Stimulated activated CD4-positive, alpha-beta T cell treated with anti-CD3 and anti-CD28 coated beads, Interleukin-15, amount 100 ng/mL, for 48 hours (primary cell): ENCODE data around the gene HACD1.
A peak's percentile ranks its signal among the peaks of the same experiment; 100 is the strongest.

Experiments used
- DNase-seq, 2 donors: peaks; one replicate each; pipeline ENCODE4 v3.0.0-alpha.2; 2020; ENCODE audit warnings: low read depth in 2 of 2

HACD1 gene, protein sequence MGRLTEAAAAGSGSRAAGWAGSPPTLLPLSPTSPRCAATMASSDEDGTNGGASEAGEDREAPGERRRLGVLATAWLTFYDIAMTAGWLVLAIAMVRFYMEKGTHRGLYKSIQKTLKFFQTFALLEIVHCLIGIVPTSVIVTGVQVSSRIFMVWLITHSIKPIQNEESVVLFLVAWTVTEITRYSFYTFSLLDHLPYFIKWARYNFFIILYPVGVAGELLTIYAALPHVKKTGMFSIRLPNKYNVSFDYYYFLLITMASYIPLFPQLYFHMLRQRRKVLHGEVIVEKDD

DNA sequence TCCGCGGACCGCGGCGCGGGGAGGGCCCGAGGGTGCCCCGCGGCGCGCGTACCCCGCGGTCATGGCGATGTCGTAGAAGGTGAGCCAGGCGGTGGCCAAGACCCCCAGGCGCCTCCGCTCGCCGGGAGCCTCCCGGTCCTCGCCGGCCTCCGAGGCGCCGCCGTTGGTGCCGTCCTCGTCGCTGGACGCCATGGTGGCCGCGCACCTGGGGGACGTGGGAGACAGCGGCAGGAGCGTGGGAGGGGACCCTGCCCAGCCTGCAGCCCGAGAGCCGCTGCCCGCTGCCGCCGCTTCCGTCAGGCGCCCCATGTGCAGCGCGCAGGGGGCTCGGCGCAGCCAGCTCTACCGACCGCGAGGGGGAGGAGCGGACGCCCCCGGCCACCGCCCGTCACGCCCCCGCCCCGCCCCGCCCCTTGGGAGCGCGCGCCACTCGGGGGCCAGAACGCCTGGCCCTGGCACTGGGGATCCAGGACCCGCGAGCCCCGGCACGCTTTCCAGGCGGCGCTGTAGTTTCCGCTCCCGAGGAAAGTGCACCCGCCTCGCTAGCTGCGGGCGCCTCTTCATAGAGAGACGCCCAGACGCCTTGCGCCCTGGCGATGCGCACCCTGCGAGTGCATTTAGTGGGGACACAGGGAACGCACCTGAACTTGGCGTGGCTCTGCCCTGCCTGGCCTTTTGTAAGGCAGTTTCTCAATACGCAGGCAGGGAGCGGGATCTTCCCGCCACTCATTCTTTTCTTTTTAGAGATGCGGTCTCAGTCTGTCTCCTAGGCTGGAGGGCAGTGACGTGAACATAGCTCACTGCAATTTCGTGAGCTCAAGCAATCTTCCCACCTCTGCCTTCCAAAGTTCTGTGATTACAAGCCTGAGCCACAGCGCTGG is at the start of gene HACD1:
HACD1 (minus strand) TSS at position 344 of the 881 bp plus-strand sequence; CDS start at position 309, 35 bp downstream.
- peak in 1 of 2 donors; percentile 37 for DNase-seq

DNA sequence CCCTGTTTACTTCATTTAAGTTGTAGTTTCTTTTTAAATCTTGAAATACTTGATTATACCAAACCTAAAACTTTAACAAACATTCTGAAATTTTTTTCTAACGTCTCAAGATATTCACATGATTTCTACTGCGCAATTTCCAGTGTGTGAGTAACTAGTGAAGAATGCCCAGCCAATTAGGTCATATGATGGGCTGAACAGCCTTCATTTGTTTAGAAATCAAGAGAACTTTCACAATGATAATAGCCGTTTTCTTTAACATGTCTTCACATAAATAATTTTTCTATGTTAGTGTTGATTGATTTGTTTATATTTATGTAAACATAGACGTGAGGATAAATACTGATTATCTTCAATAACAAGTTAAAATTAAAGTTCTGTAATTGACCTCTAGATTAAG is 48.6 kb upstream of the HACD1 start:
- DNase-seq, result no peak

DNA sequence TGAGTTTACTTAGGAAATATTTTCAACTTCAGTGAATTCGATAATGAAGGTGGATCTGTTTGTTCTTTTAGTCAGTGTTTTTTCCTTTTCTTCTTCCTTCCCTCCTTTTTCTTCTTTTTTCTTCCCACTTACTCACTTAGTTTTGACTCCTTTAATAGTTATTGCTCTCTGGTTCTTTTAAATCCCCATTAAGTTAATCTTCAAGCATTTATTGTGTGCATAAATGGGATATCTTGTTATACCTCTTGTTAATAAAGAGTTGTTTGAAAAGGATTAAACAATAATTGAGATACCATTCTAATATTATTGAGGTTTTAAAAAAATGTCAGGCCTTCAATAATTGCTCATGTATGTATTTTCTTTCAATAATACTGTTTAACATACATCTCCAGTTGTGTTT is 46.3 kb upstream of the HACD1 start:
- no peak for DNase-seq

DNA sequence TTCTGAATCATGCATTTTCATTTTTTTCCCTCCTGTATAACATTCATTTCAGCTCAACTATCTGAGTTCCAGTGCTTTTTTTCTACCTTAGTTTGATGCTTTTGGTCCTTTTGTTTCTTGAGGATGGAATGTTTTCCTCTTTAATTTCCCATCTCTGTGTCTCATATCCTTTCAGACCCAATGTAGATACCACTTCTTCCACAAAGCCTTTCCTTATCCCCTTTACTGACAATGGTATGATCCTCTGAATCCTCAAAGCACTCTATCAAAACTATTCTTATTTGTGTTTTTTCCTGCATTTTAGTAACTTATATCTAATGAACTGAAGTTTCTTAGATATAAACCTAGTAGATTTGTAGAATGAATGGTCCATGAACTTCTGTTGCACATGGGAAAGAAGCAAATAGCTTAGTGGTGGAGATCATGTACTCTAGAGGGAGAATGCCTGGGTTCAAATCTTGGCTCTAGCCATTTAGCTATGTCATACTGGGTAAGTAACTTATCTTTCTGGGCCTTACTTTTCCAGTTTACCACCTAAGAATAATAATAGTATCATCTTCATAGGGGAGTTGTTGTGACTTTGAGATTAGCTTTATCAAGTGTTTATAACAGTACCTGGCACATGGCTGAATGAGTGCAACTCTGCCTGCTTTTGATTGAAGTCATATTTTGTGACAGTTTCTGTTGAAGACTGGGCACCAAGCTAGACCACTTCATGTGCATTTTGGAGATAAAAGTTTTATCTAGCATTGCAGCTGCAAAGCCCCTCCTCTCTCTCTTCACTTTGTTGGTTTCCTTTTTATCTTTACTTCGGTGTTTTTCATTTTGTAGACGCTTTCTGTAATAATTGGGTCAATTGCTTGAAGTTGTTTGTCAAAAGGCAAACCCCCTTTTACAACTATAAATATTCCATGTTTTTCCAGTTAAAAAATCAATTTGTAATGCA is 45.3 kb upstream of the HACD1 start:
- DNase-seq, result no peak

DNA sequence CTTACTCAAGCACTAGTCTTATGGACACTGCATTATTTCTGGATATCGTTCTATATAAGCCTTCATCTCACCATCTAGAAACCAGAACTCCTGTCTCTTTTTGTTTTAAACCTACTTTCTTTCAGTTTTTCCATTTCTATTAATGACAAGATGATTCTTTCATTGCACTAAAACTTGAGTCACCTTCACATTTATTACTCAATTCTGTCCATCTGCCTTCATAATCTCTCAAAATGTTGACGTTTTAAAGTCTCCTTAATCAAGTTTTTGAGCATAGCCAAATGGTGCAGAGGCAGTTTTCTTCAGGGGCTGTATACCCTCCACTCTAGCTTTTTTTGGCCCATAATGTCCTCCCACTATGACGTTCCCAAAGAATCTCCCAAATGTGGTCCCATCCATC is 44.3 kb upstream of the HACD1 start:
- DNase-seq, result no peak

DNA sequence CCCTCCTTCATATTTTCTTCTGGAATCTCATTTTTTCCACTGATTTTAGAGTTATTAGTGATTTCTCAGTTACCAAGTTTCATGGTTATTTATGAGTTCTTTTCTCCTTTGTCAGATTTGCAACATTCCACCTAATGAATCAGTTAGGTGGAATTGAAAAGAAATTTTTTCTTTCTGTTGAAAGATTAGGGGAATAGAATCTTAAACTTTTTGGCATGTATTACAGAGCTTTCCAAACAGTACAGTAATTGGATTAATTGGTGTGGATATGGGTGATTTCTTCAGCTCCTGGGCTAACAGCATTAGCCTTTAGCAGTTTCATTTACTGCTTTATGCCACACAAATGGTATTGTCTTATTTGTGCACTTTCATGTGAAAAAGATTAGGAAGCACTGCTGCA is 43.7 kb upstream of the HACD1 start:
- no peak for DNase-seq

DNA sequence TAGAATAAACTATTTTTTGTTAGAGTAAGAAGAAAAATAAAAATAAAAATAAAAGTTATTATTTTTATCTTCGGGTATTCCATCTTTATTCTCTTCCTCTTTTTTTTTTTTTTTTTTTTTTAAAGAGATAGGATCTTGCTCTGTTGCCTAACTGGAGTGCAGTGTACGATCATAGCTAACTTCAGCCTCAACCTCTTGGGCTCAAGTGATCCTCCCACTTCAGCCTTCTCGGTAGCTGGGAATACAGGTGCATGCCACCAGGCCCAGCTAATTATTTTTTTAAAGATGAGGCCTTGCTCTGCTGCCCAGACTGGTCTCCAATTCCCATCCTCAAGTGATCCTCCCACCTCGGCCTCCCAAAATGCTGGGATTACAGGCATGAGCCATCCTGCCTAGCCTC is 42.2 kb upstream of the HACD1 start:
- no peak for DNase-seq

DNA sequence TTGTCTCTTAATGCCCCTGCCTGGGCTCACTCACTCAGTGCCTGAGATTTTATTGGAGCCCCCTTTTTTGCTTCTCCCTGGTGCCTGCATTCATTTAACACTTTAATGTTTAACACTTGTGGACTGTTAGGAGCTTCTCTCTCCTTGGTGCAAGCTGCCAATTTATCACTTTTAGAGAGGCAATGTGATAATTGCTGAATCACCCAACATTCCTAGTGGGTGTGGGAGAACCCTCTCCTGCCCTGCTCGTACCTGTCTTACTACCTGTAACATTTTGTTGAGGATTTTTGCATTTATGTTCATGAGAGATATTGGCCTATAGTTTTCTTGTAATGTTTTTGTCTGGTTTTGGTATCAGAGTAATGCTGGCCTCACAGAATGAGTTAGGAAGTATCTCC is 39.9 kb upstream of the HACD1 start:
- no peak for DNase-seq

DNA sequence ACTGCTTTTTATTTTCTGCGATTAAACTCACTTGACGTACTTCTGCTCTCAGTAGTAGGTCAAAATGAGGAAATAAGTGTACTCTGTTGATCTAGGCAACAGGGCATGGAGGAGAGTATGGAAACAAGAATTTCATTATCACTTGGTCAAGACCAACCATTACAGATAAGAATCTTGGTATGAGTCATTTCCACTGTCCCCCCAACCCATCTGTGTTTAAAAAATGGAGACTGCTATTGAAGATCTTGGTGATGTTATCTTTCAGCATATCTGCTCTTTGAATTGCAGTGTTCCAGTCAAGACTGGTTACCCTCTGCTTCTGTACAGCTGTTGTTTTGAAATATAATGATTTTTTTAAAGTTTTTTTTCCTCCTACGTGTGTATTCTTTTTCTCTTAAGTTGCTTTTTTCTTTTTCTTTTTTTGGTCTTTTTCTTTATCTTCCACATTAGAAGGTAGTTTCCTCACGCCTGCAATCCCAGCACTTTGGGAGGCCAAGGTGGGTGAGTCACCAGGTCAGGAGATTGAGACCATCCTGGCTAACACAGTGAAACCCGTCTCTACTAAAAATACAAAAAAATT is 38.5 kb upstream of the HACD1 start:
- DNase-seq, result no peak

DNA sequence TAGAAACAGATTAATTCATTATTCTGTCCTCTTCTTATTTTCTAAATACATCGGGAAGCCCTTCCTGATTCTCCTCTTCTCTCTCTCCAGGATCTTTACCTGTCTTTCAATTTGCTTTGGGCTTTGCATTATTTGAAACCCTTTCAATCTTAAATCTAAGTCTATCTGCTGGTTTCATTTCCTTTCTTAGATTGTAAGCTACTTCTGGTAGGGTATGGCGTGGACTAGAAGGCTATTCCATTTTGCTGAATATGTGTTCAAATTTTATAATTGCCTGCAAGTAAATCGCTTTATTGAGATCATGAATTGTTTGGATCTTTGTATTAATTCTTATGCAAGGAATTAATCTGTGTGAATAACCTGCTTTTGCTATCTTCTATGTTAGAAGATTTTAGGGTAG is 37.8 kb upstream of the HACD1 start:
- no peak for DNase-seq

DNA sequence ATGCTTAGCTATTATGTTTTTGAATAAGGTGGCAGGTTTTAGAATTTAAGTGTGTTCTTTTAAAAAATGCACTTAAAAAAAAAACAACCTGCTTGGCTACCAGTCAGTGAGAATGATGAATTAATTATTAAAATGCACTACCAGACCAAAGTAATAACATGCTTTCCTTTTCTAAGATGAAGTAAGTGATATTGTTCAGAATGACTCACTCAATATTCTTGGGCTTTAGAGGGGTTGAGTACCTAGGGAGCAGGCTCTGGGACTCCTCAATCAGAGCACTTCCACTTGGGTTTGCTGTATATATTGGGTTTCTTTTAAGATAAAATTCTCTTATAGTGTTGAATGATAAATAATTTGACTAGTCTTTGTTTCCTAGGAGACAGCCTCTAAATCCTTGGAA is 35.4 kb upstream of the HACD1 start:
- DNase-seq, result no peak

DNA sequence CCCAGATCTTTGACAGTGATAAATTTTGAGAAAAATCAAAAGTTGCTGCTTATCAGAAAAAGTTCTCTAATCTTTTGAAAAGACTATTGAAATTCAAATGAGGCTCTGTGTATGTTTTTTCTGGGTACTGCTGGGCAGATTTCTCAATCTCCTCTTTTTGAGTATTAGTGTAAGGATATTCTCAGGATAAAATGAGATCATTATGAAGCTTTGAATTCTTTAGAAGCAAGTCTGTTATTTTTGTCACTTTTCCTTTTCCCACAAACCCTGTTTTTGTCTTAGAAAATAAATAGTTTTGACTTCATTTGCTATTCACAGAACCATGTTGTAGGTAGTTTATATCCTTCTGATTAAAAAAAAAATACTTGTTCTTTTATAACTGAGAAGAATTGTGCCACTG is 34.7 kb upstream of the HACD1 start:
- no peak for DNase-seq

DNA sequence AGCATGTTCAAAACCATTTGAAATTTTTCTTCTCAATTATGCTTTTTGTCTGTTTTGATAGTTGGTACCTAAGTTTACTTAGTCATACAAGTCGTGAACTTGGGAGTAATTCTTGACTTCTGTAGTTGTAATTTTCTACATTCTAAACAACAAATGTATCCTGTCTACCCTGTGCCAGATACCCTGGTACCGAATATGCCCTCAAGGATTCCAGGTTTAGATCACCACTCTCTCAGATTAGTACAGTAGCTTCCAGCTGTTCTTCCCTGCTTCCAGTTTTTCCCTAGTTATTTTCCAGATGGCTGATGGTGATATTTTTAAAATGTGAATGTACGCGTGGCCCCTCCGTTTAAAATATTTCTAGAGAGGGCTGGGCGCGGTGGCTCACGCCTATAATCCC is 33.2 kb upstream of the HACD1 start:
- DNase-seq, result no peak

DNA sequence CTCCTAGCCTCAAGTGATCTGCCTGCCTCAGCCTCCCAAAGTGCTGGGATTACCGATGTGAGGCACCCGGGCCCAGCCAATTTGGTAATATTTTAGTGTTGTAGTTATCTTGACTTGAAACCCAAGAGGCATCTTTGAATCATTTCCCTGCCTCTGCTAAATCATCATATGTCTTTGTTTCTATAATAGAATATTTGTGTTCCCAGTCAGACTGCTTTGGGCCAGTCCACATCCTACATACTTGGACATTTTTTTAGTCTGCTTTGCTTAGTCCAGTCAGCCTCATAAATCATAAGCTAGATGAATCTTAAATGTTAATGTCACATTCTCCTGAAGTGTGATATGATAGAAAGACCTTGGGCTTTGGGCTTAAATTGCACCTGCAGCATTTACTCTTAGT is 32.7 kb upstream of the HACD1 start:
- DNase-seq, result no peak

DNA sequence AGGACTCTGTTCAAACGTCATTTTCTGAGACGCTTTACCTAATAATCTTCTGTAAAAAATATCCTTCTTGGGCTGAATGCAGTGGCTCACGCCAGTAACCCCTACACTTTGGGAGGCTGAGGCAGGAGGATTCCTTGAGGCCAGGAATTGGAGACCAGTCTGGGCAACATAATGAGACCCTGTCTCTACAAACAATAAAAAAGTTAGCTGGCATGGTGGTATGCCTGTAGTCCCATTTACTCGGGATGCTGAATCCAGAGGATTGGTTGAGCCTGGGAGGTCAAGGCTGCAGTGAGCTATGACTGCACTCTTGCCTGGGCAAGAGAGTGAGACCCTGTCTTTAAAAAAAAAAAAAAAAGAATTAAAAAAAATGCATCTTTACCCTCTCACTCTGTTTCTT is 31.9 kb upstream of the HACD1 start:
- DNase-seq, result no peak

DNA sequence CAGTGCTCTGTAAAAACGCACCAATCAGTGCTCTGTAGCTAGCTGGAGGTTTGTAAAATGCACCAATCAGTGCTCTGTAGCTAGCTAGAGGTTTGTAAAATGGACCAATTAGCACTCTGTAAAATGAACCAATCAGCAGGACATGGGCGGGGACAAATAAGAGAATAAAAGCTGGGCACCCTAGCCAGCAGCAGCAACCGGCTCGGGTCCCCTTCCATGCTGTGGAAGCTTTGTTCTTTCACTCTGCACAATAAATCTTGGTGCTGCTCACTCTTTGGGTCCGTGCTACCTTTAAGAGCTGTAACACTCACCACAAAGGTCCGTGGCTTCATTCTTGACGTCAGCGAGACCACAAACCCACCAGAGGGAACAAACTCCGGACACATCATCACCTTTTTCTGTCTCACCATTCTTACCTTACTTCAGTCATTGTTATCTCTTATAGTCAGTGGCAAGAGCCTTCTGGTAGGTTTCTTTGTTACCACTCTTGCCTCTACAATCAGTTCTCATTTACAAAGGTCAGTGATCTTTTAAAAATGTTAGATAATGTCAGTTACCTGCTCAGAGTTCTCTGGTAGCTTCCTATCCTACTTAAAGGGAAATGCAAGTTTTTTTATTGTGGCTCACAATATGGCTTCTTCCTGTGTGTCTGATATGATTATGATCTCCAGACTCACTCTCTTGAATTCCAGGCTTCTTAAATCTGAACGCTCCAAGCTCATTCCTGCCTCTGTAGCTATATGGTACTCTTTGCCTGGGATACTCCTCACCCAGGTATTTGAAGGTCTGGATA is 31.3 kb upstream of the HACD1 start:
- DNase-seq, result peak; percentile 36 to 45

DNA sequence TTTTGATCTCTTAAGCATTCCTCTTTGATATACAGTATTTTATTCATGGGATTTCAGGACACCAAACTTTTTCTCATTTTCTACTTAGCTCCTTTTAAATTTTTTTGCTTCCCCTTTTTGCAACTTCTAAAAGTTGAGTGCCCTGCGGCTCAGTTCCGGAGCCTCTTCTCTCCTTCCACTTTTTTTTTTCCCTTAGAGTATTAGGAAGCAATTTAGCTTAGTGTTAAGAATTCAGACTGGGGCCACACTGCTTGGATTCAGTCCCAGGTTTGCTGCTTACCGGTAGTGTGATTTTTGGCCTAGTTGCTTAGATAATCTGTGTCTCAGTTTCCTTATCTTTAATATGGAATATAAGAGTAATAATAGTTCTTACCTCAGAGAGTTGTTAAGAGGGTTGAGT is 30.2 kb upstream of the HACD1 start:
- no peak for DNase-seq

DNA sequence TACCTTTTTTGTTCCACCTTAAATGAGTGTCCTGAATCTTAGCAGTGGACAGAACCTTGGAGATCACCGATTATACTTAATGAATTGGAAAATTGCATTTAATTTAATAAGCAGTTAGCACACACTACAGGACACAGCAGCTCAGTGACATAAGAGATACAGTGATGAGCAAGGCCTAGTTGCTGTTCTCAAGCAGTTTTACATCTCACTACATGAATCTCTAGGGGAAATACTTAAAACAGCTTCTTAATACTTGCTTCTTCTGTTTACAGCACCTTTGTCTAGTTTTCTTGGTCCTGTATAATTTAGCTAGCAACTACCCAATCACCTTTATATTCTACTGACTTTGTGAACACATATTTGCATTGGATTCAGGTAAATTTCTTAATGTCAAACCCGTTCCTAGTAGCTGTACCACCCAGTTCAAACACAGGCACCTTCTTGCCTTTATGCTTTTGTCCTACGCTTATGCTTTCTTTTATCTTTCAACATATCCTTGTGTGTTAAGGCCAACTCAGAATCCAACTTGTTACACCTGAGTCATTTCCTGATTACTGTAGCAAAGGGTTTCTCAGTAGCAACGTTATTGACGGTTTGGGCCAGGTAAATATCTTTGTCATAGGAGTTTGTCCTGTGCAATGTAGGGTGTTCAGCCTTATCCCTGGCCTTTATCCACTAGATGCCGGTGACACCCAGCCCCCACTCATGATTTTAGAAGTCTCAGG is 28.6 kb upstream of the HACD1 start:
- no peak for DNase-seq

DNA sequence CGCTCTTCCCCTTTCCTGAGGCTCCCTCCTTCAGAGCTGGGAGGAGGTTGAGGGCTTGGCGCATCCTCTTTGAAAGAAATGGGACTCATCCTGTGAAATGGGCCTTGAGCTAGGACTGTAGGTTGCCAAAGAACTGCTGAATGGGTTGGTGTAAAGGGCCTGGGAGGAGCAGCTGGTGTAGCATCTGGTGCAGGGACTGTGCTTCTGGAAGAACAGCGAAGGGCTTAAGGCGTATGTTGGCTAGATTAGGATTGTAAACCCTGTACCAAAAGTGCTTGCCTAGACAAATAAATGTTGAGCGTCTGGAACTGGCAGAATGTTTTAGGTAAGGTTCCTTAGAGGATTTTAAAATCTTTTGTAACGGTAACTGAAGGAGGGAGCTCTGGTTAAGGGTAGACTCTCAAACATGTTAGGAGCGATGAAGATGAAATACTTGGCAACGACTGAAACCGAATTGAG is 27.3 kb upstream of the HACD1 start:
- no peak for DNase-seq
